Activated CD4-positive, alpha-beta memory T cell treated with anti-CD3 and anti-CD28 coated beads for 36 hours (primary cell): Measurements from ENCODE around the gene MAP3K14. TPM values are rescaled to one million over a fixed set of nuclear protein-coding genes. Genes with fewer than 3 reads are reported as not detected.

Source experiments
- total RNA-seq, 2 experiments: library from RNA; stranded (reverse); gene quantifications; one replicate each; pipeline ENCODE4 v1.2.3, GENCODE V29; 2021

MAP3K14 gene
- total RNA-seq, 2 experiments from 2014 or later, result 62.9 to 65.0 TPM

Other genes starting within 250 kb of the MAP3K14 start
- 1 to 10 TPM; 4.3 to 4.4 TPM for gene PLCD3, start 184.5 kb downstream of the MAP3K14 start, total RNA-seq
- gene ACBD4, start 181.3 kb downstream of the MAP3K14 start, total RNA-seq, result 10 to 100 TPM; 12.5 to 13.8 TPM
- 10 to 100 TPM; 24.9 to 25.4 TPM for gene HEXIM1, start 168.5 kb downstream of the MAP3K14 start, total RNA-seq
- gene HEXIM2, start 155.1 kb downstream of the MAP3K14 start, total RNA-seq, result 1 to 10 TPM; 5.3 to 5.6 TPM
- gene FMNL1, start 95.1 kb downstream of the MAP3K14 start, total RNA-seq, result 100 to 1,000 TPM; 314 to 331 TPM
- under 1 TPM in 1 of 2 experiments, not detected in 1; 0.12 TPM for gene SPATA32, start 54.9 kb downstream of the MAP3K14 start, total RNA-seq
- gene ARHGAP27, start 115.8 kb upstream of the MAP3K14 start, total RNA-seq, result 10 to 100 TPM; 41.7 to 44.3 TPM
- gene PLEKHM1, start 173.7 kb upstream of the MAP3K14 start, total RNA-seq, result 10 to 100 TPM; 21.3 to 22.1 TPM